Kidney tubule cell (primary cell): Measurements from ENCODE around the gene SLC11A2.

Experiments used
- DNase-seq: peaks from one replicate; pipeline ENCODE4 v3.0.0-alpha.2; 2018; ENCODE audit warnings: low spot score

Gene SLC11A2

DNA sequence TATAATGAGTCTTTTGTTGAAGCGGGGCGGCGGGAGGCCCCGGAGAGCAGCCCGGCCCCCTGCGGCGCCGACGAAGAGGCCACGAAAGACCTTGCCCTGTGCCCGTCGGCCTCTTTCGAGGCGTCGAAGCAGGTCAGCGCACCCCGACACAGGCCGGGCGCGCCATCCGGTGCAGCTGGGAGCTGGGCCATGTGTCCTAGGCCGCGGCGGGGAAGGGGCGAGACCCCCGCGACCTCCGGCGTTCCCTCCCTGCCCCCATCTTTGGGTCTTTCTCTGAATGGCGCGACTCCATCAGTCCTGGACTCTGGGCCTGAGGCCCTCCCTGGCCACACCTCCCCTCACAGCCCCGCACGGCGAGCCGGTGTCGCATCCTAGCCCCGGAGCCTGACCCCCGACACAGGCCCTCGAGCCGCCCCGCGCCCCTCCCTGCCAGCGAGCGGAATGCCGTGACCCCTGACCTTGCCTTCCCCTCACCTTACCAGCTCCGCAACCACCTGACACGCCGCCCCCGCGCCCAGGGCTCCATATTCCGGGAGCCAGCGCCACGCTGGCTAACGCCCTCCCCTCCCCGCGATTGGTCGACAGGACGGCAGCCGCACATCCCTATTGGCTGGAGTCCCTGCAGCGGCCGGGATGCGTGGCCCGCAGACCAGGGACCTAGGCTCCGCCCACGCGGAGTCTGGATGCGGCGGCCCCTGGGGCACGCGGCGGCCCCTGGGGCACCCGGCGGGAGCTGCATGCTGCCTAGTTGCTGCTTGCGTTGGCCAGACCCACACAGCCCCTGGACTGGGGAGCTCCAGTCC, at the start of gene SLC11A2:
Gene SLC11A2 (minus strand): TSS at position 549 of the 803 bp plus-strand sequence. CDS start 15,656 bp downstream, outside the sequence.
- peak; percentile 95 for DNase-seq

DNA sequence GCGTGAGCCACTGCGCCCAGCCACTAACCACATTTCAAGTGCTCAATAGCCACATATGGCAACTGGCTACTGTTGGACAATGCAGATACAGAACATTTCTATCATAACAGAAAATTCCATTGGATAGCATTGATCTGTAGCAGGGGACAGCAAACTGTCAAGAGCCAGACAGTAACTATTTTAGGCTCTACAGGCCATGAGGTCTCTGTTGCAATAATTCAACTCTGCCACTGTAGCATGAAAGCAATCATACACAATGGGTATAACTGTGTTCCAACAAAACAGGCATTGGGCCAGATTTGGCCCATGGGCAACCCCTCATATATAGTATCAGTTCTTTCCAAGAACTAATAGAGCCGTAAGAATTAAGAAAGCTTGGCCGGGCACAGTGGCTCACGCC, 49.2 kb upstream of the SLC11A2 start:
- DNase-seq = no peak

- no peak for DNase-seq
Observed at GRCh38 chr12:51071663-51072062, 45.5 kb upstream of the SLC11A2 start.

DNA sequence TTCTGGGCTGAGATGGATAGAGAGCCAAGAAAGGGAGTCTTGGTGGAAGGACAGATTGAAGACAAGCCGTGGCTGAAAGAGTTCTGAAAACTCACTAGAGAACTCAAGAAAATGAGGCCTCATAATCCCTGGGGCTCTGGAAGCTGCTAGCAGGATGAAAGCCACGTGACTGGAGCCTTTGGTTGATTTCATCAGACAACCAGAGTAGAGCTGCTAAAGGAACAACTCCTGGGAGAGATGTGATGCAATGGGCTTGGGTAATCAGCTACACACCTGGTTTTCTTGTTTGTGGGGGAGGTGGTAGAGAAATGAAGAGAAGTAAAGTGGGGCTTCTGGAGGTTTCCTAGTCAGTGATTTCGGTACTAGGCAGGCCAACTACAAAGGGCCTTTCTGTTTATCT, 43.8 kb upstream of the SLC11A2 start:
- DNase-seq = no peak

GRCh38 chr12:51067771-51068170, 41.6 kb upstream of the SLC11A2 start:
- no peak for DNase-seq

GRCh38 chr12:51067229-51067628, 41.0 kb upstream of the SLC11A2 start:
- no peak for DNase-seq

GRCh38 chr12:51065530-51065929, 39.3 kb upstream of the SLC11A2 start:
- DNase-seq = no peak

DNA sequence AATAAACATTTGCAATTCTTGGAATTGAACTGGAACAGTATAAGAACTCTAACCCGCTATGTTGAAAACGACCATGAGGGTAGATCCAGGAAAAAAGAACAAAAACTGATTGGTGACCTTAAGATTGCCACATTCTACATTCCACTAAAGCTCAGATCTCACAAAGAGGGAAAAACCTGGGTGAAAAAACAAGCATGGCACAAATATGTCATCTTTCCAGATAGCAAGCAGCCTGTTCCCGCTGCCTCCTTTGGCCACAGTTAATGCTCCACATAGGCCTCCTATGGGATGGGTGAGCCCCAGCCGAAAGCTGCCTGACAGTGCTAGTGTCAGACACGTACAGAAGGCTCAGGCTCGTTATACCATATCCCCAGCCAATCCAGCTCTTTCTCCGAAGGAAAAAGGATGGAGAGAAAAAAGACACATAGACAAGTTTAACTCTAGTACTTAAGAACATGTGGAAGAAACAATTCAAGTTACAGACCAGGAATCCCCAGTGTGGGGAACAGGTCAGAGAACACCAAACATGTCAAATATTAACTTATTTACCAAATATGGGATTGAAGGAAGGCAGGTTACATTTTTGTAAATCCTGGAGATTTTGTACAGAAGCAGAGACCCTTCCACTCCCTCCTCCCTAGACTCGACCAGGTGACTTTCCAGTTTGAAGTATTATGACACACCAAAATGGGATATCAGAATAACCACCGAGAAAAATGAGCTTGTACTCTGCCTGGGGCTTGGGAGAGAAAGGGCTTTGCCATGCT, 36.6 kb upstream of the SLC11A2 start:
- no peak for DNase-seq

- no peak for DNase-seq
Observed at GRCh38 chr12:51059086-51059485, 32.9 kb upstream of the SLC11A2 start.

GRCh38 chr12:51056242-51056641, 30.1 kb upstream of the SLC11A2 start:
- peak; percentile 30 for DNase-seq

- no peak for DNase-seq
Observed at GRCh38 chr12:51055060-51055459, 28.9 kb upstream of the SLC11A2 start.

DNA sequence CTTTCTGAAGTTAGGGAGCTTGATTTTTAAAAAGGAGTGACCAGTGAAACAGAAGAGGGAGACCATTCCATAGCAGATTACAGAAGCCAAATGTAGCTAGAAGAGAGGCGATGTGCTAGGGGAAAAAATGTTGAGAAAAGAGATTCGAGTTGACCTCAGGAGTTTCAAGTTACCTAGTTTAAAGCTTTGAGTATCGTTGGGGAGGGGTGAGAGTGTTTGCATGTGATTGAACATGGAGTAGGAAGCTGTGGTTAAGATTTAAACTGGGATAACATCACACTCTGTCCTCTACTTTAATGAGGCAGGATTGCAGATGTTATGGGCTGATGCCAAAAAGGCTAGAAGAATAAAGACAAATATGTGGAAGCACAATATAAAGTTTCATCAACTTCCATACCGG, 25.6 kb upstream of the SLC11A2 start:
- DNase-seq = no peak

- no peak for DNase-seq
Observed at GRCh38 chr12:51049525-51049924, 23.3 kb upstream of the SLC11A2 start.

DNA sequence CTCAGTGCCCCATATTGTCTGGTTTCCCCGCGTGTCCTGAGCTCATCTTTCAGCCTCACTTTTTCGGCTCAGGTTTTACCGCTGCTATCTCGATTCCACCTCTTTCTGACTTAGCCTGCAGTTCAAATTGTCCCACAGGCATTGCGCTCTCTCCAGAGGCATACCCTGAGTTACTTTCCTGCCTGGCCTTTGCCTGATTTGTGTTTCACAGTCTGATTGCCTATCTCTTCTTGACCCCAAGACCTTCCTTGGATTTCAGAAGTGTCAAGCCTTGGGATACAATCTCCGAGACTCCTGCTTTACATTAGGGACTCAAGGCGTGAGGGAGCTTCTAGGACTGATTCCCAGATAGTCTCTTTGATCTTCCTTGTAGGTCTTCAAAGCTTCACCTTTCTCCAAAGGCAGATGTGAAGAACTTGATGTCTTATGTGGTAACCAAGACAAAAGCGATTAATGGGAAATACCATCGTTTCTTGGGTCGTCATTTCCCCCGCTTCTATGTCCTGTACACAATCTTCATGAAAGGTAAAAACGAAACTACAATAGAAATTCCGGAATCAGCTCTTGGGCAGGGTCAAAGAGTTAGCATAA, 22.6 kb upstream of the SLC11A2 start:
- DNase-seq = no peak

GRCh38 chr12:51047655-51048540, 21.7 kb upstream of the SLC11A2 start, which contains the start of gene LETMD1:
Gene LETMD1 (plus strand): TSS chr12:51048327. CDS start chr12:51048357, 30 bp downstream.
- peak; percentile 98 for DNase-seq

DNA sequence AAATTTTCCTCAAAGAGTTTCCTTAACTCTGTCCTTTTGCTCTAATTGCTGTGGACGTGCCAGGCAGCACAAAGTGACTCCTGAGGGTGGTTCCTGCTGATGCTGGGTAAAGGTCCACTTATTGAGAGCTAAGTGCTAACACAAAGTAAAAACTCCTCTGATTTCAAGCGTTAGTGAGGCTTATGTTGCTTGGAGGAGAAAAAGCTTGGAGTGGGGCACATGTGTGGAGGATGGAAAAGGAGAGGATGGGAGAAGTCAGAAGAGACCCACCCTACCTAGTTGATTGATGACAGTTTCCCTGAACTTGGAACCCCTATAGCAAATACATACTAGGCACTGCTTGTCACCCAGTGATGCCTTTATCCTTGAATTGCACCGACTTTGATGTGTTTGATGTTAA, 10.1 kb upstream of the SLC11A2 start:
- DNase-seq = no peak

DNA sequence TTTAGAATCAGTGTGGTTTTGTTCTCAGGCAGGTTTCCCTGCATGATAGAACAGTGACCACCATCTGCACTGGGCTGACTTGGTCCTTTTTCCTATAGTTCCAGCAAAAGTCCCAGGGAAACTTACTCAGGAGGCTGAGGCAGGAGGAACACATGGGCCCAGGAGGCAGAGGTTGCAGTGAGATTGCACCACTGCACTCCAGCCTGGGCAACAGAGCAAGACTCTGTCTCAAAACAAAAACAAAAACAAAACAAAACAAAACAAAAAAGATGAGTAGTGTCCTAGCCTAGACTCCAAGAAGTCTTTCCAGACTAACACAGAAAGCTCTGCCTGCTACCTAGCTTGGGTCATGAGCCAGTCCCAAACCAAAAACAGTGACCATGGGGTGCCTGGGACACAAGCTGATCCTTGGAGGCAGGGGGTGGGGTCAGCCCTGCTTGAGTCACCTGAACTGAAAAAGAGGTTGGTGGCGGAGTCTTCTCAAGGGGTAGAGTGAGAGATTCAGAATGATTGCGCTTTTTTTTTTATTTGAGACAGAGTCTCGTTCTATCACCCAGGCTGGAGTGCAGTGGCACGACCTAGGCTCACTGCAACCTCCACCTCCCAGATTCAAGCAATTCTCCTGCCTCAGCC, 7.4 kb upstream of the SLC11A2 start:
- DNase-seq = no peak

DNA sequence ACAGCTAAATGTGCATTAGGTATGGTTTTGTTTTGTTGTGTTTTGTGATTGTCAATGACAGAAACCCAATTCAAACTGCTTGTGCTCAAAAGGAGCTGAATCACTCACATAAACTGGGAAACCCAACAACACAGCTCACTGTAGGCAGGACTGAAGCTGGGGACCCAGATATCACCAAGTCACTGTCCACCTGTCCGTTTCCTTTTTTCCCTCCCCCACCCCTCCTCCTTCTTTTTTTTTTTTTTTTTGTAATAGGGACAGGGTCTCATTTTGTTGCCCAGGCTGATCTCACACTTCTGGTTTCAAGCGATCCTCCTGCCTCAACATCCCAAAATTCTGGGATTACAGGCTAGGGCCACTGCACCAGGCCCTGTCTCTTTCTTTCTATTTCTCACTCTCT, 6.9 kb upstream of the SLC11A2 start:
- DNase-seq = no peak

DNA sequence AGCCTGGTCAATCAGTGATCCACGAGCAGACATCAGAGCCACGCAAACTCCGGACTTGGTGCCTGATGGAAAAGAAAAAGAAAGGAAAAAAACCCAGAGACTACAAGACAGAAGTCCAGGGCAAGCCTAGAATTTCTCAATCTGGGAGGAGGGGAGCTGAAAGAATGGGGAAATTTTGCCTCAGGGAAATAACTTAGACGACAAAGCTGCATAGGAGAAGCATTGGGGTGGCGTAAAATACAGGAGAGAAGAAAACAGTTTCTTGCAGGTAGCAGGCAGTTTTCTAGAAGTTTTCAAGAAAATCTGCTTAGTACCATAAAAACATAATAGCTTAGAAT, 2.6 kb upstream of the SLC11A2 start:
- peak; percentile 30 for DNase-seq

GRCh38 chr12:51028126-51028812, 2.1 kb upstream of the SLC11A2 start:
- peak; percentile 68 for DNase-seq

- no peak for DNase-seq
Observed at GRCh38 chr12:51027342-51027835, 1.2 kb upstream of the SLC11A2 start.
